Tibial nerve (tissue), 3 donors: ENCODE results near the gene FAM161B.

Experiments
- CTCF ChIP-seq, 5 experiments: fragments of 200-600 bp in 3 of 5; fragments of 450-650 bp in 2 of 5; sonication (generic) in 3 of 5; IDR thresholded peaks; one replicate each; pipeline ENCODE4 v1.5.1; 2016 to 2019; ENCODE audit warnings: antibody characterized with exemption in 5 of 5, mild to moderate bottlenecking in 3 of 5, moderate library complexity in 2 of 5
- POLR2A ChIP-seq, 2 donors: fragments of 450-650 bp; IDR thresholded peaks; one replicate each; pipeline ENCODE4 v1.6.1; 2017; ENCODE audit warnings: antibody characterized with exemption in 2 of 2, mild to moderate bottlenecking in 2 of 2, moderate library complexity in 2 of 2

DNA sequence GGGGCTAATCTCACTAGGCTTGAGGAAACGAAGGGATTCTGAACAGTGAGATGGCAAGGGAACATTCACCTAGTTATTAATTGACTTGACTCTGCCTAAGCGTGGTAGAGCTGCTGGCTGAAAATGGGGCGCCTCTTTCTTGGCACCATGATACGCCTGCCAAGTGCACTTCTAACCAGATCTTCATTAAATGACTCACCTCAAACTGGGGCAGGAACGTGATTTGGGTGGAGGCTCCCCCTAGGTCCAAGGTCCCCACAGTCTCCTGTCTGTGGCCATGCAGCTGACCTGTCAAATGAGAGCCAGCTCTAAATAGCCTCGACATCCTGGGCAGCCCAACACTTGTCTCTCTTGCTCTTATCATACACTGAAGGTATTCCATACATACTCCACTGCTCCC is 26.2 kb upstream of the FAM161B start:
- no peak for TF ChIP-seq CTCF (IDR thresholded peaks at IDR 0.05)
- TF ChIP-seq POLR2A (IDR thresholded peaks at IDR 0.05) = no peak
